Central memory CD8-positive, alpha-beta T cell (primary cell): ENCODE data around the gene HEMK1.
A peak's percentile ranks its signal among the peaks of the same experiment; 100 is the strongest.

Source experiments
- ATAC-seq: fragments of 150-1000 bp; cut with Tn5 transposase; replicated peaks from 2 replicates; pipeline ENCODE4 v1.10.0; 2022; ENCODE audit warnings: mild to moderate bottlenecking, moderate FRiP score, moderate number of reproducible peaks; ENCODE audit not compliant: poor library complexity, severe bottlenecking; ENCODE audit errors: extremely low read depth
- DNase-seq, 2 donors: peaks; one replicate each; pipeline ENCODE4 v3.0.0; 2021; ENCODE audit warnings: low spot score in 2 of 2
- H3K27ac Mint-ChIP-seq: one replicate; pipeline ENCODE4 v1.8.0; 2022; ENCODE audit warnings: low read depth, mild to moderate bottlenecking, moderate library complexity, mixed read lengths
- H3K27me3 Mint-ChIP-seq: one replicate; pipeline ENCODE4 v1.8.0; 2022; ENCODE audit warnings: mixed read lengths
- H3K36me3 Mint-ChIP-seq: one replicate; pipeline ENCODE4 v1.8.0; 2022; ENCODE audit warnings: mild to moderate bottlenecking, moderate library complexity, mixed read lengths; ENCODE audit not compliant: insufficient read depth
- H3K4me1 Mint-ChIP-seq: one replicate; pipeline ENCODE4 v1.8.0; 2022; ENCODE audit warnings: mixed read lengths
- H3K4me3 Mint-ChIP-seq: one replicate; pipeline ENCODE4 v1.8.0; 2022; ENCODE audit warnings: mild to moderate bottlenecking, moderate library complexity, mixed read lengths
- H3K9me3 Mint-ChIP-seq: one replicate; pipeline ENCODE4 v1.8.0; 2022; ENCODE audit warnings: mixed read lengths

HEMK1 gene

DNA sequence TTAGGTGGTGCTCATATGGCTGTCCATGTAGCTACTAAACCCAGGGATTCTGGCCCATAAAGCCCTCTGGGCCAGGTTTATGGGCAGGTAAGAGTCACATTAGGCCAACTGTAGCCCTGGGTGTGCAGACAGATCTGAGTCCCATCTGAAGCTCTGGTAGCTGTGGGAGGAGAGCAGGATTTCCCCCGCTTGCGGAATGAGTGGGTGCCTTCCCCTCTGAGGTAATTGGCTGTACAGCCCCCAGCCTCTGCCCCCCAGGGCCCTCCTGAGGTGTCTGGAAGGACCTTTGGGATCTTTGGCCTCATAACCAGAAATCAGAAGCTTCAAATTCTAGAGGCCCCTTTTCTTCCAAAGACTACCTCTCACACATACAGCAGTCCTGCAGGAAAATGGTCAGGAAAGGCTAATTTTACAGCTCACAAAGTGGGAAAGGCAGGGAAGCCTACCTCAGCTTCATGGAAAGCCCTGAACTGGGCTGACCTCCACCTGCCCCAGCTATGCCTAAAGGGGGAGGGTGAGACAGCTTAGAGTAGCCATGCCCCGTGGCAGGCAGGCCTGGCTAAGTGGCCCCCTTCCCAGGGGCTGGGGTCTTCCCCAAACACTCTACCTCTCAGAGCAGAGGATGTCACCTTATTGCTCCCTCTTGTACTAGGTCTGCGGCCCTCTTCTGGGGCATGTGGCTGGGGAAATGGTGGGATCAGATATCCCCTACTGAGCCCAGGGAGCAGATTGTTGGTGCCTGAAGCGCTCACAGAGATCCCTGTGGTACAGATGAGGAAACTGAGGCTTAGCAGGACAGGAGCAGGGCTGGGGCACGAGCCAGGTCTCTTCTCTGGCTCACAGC, 16.8 kb downstream of the HEMK1 start:
- H3K4me3 Mint-ChIP-seq: no peak overlapping the region
- DNase-seq: no peak
- no peak for ATAC-seq
- H3K4me1 Mint-ChIP-seq: peaks cover 53% of the 10 kb centered on the region
- no peak overlapping the region for H3K27ac Mint-ChIP-seq
- H3K36me3 Mint-ChIP-seq: peaks cover 4% of the 10 kb centered on the region
- no peaks in the 10 kb centered on the region for H3K9me3 Mint-ChIP-seq
- no peaks in the 10 kb centered on the region for H3K27me3 Mint-ChIP-seq

DNA sequence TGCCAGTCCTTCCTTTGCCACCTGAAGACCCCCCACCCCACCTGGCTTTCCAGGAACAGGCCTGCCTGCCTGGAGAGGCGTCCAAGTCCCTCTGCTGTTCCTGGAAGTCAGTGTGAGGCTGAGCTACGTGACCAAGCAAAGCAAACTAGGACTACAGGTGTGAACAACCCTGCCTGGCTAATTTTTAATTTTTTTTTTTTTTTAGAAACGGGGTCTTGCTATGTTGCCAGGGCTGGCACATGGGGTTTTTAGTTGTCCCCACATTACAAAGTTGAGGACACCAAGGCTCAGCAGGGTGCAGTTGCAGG, 17.4 kb downstream of the HEMK1 start:
- H3K4me3 Mint-ChIP-seq: peak overlapping the region; percentile 55
- ATAC-seq: no peak
- no peak for DNase-seq
- no peaks in the 10 kb centered on the region for H3K27me3 Mint-ChIP-seq
- H3K4me1 Mint-ChIP-seq: peaks cover 53% of the 10 kb centered on the region
- H3K27ac Mint-ChIP-seq: no peak overlapping the region
- H3K36me3 Mint-ChIP-seq: peaks cover 4% of the 10 kb centered on the region
- H3K9me3 Mint-ChIP-seq: no peaks in the 10 kb centered on the region

- H3K4me1 Mint-ChIP-seq: peaks cover 56% of the 10 kb centered on the region
- peak overlapping the region; percentile 91 for H3K27ac Mint-ChIP-seq
- ATAC-seq: no peak
- no peaks in the 10 kb centered on the region for H3K9me3 Mint-ChIP-seq
- DNase-seq: no peak
- no peaks in the 10 kb centered on the region for H3K27me3 Mint-ChIP-seq
- H3K4me3 Mint-ChIP-seq: peak overlapping the region; percentile 55
- peaks cover 4% of the 10 kb centered on the region for H3K36me3 Mint-ChIP-seq
These were observed 18.1 kb downstream of the HEMK1 start for GRCh38 chr3:50587373-50587772.

DNA sequence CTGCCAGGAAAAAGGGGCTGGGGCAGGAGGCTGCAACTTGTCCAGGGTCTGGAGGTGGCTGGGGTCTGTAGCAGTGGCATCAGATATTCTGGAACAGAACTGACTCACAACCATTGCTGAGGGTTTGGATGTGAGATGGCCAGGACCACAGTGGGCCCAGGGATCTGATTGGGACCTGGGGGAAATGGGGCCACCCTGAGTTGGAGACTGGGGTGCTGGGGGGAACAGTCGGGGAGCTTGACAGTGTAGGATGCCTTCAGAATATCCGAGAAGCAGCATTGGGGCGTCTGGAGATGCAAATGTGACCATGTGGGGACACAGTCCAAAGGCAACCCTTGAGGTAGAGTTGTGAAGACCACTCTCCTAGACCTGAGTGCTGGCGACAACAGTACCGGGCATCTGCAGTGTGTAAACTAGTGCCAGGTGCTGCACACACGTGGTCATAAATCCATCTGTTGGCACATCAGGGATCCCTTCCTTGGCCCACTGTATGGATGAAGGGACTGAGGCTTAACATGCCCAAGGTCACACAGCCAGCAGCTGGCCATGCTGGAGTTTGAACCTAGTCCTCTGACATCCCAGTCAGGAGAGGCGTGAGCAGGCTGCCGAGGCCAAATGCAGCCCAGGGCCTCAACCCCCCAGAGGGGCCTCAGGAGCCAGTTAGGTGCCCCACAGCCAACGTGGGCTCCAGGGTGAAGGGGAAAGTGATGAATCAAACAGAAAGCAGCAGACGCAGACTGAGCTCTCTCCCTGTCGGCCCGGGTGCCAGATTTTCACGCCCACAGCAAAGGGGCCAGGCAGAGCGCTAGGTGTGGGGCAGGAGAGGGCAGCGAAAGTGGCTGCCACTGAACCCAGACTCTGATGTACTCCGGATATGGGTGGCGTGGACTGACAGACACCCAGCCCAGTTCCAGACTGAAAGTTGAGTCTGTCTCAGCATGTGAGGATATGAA, 18.8 kb downstream of the HEMK1 start:
- Mint-ChIP-seq H3K27me3 (no peaks in the 10 kb centered on the region), H3K4me1 (peaks cover 63% of the 10 kb centered on the region), H3K27ac (peak overlapping the region; percentile 91), H3K4me3 (peak overlapping the region; percentile 55), H3K36me3 (peaks cover 4% of the 10 kb centered on the region), H3K9me3 (no peaks in the 10 kb centered on the region)
- DNase-seq (peak; percentile 52 to 77), ATAC-seq (peak; percentile 91)

DNA sequence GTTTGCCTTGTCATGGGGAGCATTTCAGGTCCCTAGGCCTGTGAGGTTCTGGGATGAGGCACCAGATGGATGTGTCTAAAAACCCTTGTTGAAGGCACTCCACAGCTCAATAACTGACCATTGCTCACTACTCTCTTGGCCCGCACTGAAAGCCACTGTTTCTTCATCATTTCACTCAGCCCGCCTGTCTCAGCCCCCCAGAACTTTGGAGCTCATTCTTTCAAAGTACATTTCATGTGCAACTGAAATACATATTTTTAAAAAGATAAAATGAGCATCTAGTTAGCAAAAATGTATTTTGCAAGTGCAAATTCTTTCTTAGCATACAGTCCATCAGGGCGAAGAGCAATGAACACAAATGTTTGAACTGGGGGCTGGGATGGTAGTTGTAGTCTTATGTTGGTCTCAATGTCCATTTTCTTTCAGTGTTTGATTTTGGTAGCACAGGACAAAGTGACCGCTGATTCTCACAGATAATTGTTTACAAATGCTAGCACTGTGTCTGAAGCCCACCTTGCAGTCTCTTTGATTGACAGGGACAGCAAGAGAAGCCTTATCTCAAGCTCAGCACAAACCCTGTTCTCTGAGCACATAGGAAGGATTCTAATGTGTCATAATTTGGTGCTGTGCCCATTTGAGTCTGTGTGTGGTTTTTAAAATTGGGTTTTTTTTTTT, 19.6 kb downstream of the HEMK1 start:
- peak overlapping the region; percentile 91 for H3K27ac Mint-ChIP-seq
- H3K4me3 Mint-ChIP-seq: peak overlapping the region; percentile 55
- peaks cover 4% of the 10 kb centered on the region for H3K36me3 Mint-ChIP-seq
- DNase-seq: no peak
- ATAC-seq: no peak
- H3K4me1 Mint-ChIP-seq: peaks cover 62% of the 10 kb centered on the region
- no peaks in the 10 kb centered on the region for H3K27me3 Mint-ChIP-seq
- H3K9me3 Mint-ChIP-seq: no peaks in the 10 kb centered on the region

- H3K4me3 Mint-ChIP-seq: peak overlapping the region; percentile 64
- H3K36me3 Mint-ChIP-seq: peaks cover 4% of the 10 kb centered on the region
- no peaks in the 10 kb centered on the region for H3K9me3 Mint-ChIP-seq
- H3K4me1 Mint-ChIP-seq: peaks cover 48% of the 10 kb centered on the region
- peak overlapping the region; percentile 84 for H3K27ac Mint-ChIP-seq
- DNase-seq (no peak), ATAC-seq (no peak)
- H3K27me3 Mint-ChIP-seq: no peaks in the 10 kb centered on the region
These were observed 21.9 kb downstream of the HEMK1 start for GRCh38 chr3:50591196-50591741.

- Mint-ChIP-seq H3K4me1 (peaks cover 43% of the 10 kb centered on the region), H3K4me3 (peak overlapping the region; percentile 31), H3K27ac (peak overlapping the region; percentile 84), H3K27me3 (no peaks in the 10 kb centered on the region), H3K9me3 (no peaks in the 10 kb centered on the region), H3K36me3 (peaks cover 4% of the 10 kb centered on the region)
- no peak for ATAC-seq
- DNase-seq: no peak
These were observed 23.2 kb downstream of the HEMK1 start for GRCh38 chr3:50592568-50592967.

GRCh38 chr3:50594253-50594785, 25.0 kb downstream of the HEMK1 start:
- H3K27ac Mint-ChIP-seq: peak overlapping the region; percentile 84

GRCh38 chr3:50599115-50599715, 29.9 kb downstream of the HEMK1 start:
- peak overlapping the region; percentile 98 for H3K27ac Mint-ChIP-seq
- no peaks in the 10 kb centered on the region for H3K27me3 Mint-ChIP-seq
- no peaks in the 10 kb centered on the region for H3K9me3 Mint-ChIP-seq
- peaks cover 50% of the 10 kb centered on the region for H3K4me1 Mint-ChIP-seq
- DNase-seq (no peak), ATAC-seq (no peak)
- H3K36me3 Mint-ChIP-seq: peaks cover 15% of the 10 kb centered on the region
- H3K4me3 Mint-ChIP-seq: peak overlapping the region; percentile 29

More at GRCh38 chr3:50594253-50594785, 25.0 kb downstream of the HEMK1 start:
- H3K36me3 Mint-ChIP-seq: no peaks in the 10 kb centered on the region
- DNase-seq (no peak), ATAC-seq (no peak)
- H3K4me1 Mint-ChIP-seq: peaks cover 29% of the 10 kb centered on the region
- H3K4me3 Mint-ChIP-seq: no peak overlapping the region
- H3K9me3 Mint-ChIP-seq: no peaks in the 10 kb centered on the region
- no peaks in the 10 kb centered on the region for H3K27me3 Mint-ChIP-seq

DNA sequence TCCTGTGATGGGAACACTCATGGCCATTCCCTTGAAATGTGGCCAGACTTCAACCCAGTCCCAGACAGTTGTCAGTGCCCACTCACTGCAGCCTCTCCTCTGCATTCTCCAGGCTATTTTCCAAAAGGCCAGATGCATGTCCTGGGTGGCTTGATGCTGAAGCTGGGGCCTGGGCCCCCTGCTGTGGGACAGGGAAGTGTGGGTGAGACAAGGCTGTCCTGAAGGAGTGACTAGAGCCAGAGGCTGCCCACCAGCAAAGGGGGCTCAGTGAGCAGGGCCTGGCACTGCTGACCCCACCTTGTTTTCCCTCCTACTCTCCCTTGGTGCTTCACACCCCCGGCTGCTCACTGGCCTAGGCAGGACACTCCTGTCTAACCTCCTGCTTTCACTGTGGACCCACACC, 30.4 kb downstream of the HEMK1 start:
- Mint-ChIP-seq H3K9me3 (no peaks in the 10 kb centered on the region), H3K36me3 (peaks cover 18% of the 10 kb centered on the region), H3K27me3 (no peaks in the 10 kb centered on the region), H3K4me3 (peak overlapping the region; percentile 29), H3K27ac (peak overlapping the region; percentile 98), H3K4me1 (peaks cover 55% of the 10 kb centered on the region)
- ATAC-seq (no peak), DNase-seq (no peak)

GRCh38 chr3:50600141-50600753, 30.9 kb downstream of the HEMK1 start:
- peaks cover 20% of the 10 kb centered on the region for H3K36me3 Mint-ChIP-seq
- H3K4me3 Mint-ChIP-seq: peak overlapping the region; percentile 29

More at GRCh38 chr3:50600141-50600753, 30.9 kb downstream of the HEMK1 start:
- ATAC-seq (no peak), DNase-seq (no peak)
- no peaks in the 10 kb centered on the region for H3K9me3 Mint-ChIP-seq
- no peaks in the 10 kb centered on the region for H3K27me3 Mint-ChIP-seq
- H3K4me1 Mint-ChIP-seq: peaks cover 60% of the 10 kb centered on the region
- H3K27ac Mint-ChIP-seq: peak overlapping the region; percentile 98
